ENCODE results near the gene CLTCL1. TPM values are rescaled to one million over a fixed set of nuclear protein-coding genes. Genes with fewer than 3 reads are reported as not detected.

Gene CLTCL1
- total RNA-seq, 4 donors from 2014 or later = 111 to 311 (median 215) TPM

DNA sequence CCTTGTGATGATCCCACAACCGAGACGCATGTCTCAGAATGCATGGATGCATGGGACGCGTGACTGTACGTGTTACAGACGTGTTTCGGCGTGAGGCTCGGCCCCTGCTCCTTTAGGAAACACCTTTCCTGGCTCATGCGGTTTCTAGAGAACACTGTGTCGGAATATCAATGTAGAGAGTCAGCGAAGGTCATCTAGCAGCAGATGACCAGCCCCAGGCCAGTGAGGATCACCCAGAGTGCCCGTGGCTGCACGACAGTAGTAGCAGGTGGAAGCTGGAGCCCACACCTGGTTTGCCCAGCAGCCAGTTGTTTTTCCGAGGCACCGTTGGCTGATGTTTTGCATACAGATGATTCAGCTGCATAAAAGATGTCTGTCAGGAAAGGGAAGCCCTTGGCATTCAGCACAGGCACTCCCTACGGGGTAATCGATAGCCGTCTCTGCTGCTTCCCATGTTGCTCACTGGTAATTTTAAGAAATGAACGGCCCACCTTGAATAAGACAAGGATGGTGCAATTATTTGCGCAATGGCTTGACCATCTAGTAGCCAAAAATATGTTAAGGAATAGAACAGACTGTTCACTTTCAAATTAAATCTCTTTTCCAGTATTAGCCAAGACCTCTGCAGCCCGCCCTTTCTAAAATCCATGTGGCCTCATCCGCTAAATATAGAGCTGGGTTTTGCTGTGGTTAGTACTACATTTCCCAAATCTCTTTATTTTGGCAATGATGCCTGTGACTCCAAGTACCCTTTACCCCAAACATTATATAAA lies 1.1 kb upstream of the CLTCL1 start:
- ATAC-seq (peak; percentile 61 to 63), DNase-seq (peak; percentile 95 to 96)
- Histone ChIP-seq H3K27ac (peak overlapping the region; percentile 96 to 100 (median 97)), H3K4me1 (peaks cover 33 to 47% of the 10 kb centered on the region in 2 donors), H3K4me3 (peak overlapping the region; percentile 76 to 98 (median 96)), H3K27me3 (no peaks in the 10 kb centered on the region), H3K9me3 (no peaks in the 10 kb centered on the region), H3K36me3 (no peaks in the 10 kb centered on the region)
- TF ChIP-seq POLR2A (IDR thresholded peaks at IDR 0.05) = no peak
- TF ChIP-seq, protein P1, sequence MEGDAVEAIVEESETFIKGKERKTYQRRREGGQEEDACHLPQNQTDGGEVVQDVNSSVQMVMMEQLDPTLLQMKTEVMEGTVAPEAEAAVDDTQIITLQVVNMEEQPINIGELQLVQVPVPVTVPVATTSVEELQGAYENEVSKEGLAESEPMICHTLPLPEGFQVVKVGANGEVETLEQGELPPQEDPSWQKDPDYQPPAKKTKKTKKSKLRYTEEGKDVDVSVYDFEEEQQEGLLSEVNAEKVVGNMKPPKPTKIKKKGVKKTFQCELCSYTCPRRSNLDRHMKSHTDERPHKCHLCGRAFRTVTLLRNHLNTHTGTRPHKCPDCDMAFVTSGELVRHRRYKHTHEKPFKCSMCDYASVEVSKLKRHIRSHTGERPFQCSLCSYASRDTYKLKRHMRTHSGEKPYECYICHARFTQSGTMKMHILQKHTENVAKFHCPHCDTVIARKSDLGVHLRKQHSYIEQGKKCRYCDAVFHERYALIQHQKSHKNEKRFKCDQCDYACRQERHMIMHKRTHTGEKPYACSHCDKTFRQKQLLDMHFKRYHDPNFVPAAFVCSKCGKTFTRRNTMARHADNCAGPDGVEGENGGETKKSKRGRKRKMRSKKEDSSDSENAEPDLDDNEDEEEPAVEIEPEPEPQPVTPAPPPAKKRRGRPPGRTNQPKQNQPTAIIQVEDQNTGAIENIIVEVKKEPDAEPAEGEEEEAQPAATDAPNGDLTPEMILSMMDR (IDR thresholded peaks at IDR 0.05 in 4 of 5, conservative IDR thresholded peaks at IDR 0.05 in 1 of 5) = peak in 1 of 5 experiments; percentile 27
- intact Hi-C loops (cut with DNase I; ENCODE audit: low total_unique reads) = loop anchor here (1.0 to 10.0 kb wide), 8 partner anchors 75 to 1262 kb away; partner anchors contain the start of genes COMT, DGCR2, MRPL40 and TXNRD2
- in situ Hi-C loops (cut with MboI; ENCODE audit: low sequenced_read_pairs in 4 of 4) = loop anchor here in 1 of 4 donors (10.0 kb wide), 1 partner anchor 152 kb away; the partner anchor contains the start of gene C22orf39

DNA sequence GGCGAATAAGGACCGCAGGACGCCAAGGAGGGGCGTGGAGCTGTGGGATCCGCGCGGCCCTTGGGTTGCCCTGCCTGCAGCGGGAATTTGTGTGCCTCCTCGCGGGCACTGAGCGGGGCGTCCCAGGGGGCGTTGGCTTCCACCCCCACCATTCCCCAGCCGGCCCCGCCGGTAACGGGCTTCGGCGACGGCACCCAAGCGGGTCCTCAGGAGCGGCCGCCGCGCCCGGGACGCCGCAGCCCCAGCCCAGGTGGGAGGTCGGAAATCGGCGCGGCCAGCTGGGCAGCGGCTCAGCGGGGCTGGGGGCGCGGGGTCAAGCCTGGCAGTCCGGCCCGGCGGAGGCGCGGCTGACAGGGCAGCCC lies 320 bp downstream of the CLTCL1 start:
- H3K4me3 ChIP-seq = peak overlapping the region; percentile 78 to 98 (median 92)
- H3K27me3 ChIP-seq = no peaks in the 10 kb centered on the region
- DNase-seq = peak in 1 of 2 donors; percentile 37
- in situ Hi-C loops (cut with MboI; ENCODE audit: low sequenced_read_pairs in 4 of 4) (loop anchor here in 1 of 4 donors (10.0 kb wide), 1 partner anchor 154 kb away; the partner anchor contains the start of gene C22orf39), intact Hi-C loops (cut with DNase I; ENCODE audit: low total_unique reads) (loop anchor here (2.0 to 10.0 kb wide), 9 partner anchors 74 to 1264 kb away; partner anchors contain the start of genes CDC45, COMT, DGCR2 and SLC25A1)
- peaks cover 45 to 59% of the 10 kb centered on the region in 2 donors for H3K4me1 ChIP-seq
- peak overlapping the region; percentile 94 to 100 (median 96) for H3K27ac ChIP-seq
- TF ChIP-seq, protein P1 (IDR thresholded peaks at IDR 0.05 in 4 of 5, conservative IDR thresholded peaks at IDR 0.05 in 1 of 5) = no peak
- TF ChIP-seq POLR2A (IDR thresholded peaks at IDR 0.05) = no peak
- no peaks in the 10 kb centered on the region for H3K36me3 ChIP-seq
- H3K9me3 ChIP-seq = no peaks in the 10 kb centered on the region
- no peak for ATAC-seq

DNA sequence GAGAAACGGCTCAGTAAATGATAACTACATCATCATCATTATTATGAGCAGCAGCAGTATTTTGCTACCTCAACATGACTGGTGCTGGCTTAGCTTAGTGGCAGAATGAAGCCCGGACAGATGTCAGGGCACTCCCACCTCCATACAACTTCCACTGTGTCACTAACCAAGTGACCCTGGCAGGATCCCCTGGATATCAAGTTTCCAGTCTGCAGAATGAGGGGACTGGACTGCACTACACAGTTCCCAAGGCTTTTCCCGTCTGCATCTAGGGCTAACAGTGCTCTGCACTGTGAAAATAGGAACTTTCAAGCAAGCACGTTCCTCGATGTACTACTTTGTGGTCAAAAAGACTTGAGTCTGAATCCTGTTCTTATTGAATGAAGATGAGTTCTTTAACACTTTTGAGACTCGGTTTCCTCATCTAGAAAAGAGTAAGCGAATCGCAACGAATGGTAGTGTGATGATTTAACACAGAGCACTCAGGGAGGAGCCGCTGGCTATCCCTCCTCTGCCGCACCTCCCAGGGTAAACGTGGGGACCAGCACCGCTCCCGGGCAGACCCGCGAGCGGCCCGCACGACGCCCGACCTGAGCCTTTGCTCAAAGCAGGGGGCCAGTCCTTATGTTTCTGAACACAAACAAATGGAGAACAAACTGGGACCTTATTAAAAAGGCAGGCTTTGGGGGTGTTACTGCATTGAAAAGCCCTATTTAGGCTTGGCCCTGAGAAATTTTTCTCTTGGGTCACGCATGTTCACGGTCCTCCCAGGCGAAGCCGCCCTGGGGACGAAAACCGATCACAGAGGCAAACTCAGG lies 910 bp downstream of the CLTCL1 start:
- TF ChIP-seq, protein P1 (IDR thresholded peaks at IDR 0.05 in 4 of 5, conservative IDR thresholded peaks at IDR 0.05 in 1 of 5) = no peak
- TF ChIP-seq POLR2A (IDR thresholded peaks at IDR 0.05) = peak; percentile 94 to 97
- H3K36me3 ChIP-seq = no peaks in the 10 kb centered on the region
- peak; percentile 32 to 38 for ATAC-seq
- no peaks in the 10 kb centered on the region for H3K9me3 ChIP-seq
- H3K27ac ChIP-seq = peak overlapping the region; percentile 94 to 100 (median 96)
- in situ Hi-C loops (cut with MboI; ENCODE audit: low sequenced_read_pairs in 4 of 4) = loop anchor here in 1 of 4 donors (10.0 kb wide), 1 partner anchor 154 kb away; the partner anchor contains the start of gene C22orf39
- peak overlapping the region; percentile 78 to 98 (median 92) for H3K4me3 ChIP-seq
- intact Hi-C loops (cut with DNase I; ENCODE audit: low total_unique reads) = loop anchor here (2.0 to 10.0 kb wide), 9 partner anchors 73 to 1264 kb away; partner anchors contain the start of genes CDC45, COMT, DGCR2 and SLC25A1
- peaks cover 51 to 65% of the 10 kb centered on the region in 2 donors for H3K4me1 ChIP-seq
- no peaks in the 10 kb centered on the region for H3K27me3 ChIP-seq
- DNase-seq = peak; percentile 86 to 89

DNA sequence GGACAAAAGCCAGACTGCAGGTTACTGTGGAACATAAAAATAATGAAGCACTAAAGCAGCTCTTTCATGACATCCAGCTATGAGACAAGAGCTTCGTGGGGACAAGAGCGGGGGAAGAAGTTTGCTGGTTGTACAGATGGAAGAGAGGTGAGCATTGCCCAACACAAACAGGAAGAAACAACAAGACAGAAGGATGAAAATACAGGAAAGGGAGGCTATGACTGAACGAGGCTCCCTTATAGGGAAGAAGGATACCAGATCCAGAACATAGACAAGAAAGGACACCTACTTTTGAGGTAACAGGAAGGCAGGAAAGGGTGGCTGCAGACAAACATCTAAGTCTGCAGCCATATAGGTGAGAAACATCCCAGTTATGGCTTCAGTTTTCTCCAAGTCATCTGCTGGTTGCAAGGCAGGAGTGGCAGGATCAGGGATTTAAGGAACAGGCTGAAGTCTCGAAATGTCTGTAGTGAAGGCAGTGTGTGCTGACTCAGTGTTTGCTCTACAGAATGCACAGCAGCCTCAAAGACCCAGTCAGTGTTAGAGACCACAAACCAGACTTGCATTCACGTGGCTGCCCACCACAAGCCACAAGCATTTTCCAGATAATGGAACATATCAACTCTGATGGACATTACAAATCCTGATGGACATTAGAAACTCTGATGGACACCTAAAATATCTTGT lies 1.9 kb downstream of the CLTCL1 start:
- H3K36me3 ChIP-seq = no peaks in the 10 kb centered on the region
- ATAC-seq (no peak), DNase-seq (no peak)
- TF ChIP-seq, protein P1 (IDR thresholded peaks at IDR 0.05 in 4 of 5, conservative IDR thresholded peaks at IDR 0.05 in 1 of 5) = no peak
- no peak for TF ChIP-seq POLR2A (IDR thresholded peaks at IDR 0.05)
- intact Hi-C loops (cut with DNase I; ENCODE audit: low total_unique reads) (loop anchor here (2.0 to 10.0 kb wide), 10 partner anchors 72 to 1265 kb away; partner anchors contain the start of genes CDC45, COMT, DGCR2 and SLC25A1), in situ Hi-C loops (cut with MboI; ENCODE audit: low sequenced_read_pairs in 4 of 4) (loop anchor here in 2 of 4 donors (10.0 kb wide), 1 partner anchor 155 kb away; the partner anchor contains the start of gene C22orf39 (in 2 of the 2))
- H3K4me1 ChIP-seq = peaks cover 59 to 69% of the 10 kb centered on the region in 2 donors
- no peaks in the 10 kb centered on the region for H3K9me3 ChIP-seq
- peak overlapping the region; percentile 94 to 100 (median 96) for H3K27ac ChIP-seq
- H3K4me3 ChIP-seq = peak overlapping the region; percentile 78 to 98 (median 92)
- H3K27me3 ChIP-seq = no peaks in the 10 kb centered on the region

Data from gastrocnemius medialis (tissue), 4 donors.